Loucy (cell line): Measurements from ENCODE around the gene CDO1.
A peak's percentile ranks its signal among the peaks of the same experiment; 100 is the strongest.

Experiments used
- H2AFZ ChIP-seq: fragments of 200-600 bp; sonication (generic); 2 replicates; pipeline ENCODE4 v1.6.0; 2016; ENCODE audit warnings: antibody characterized with exemption, mild to moderate bottlenecking, low read length, moderate library complexity
- H3F3A ChIP-seq: fragments of 200-600 bp; 2 replicates; pipeline ENCODE4 v1.6.0; 2016; ENCODE audit warnings: antibody characterized with exemption, low read depth, mild to moderate bottlenecking
- H3K27me3 ChIP-seq: fragments of 200-600 bp; sonication (generic); 2 replicates; pipeline ENCODE4 v1.6.1; 2014; ENCODE audit warnings: low read length, mild to moderate bottlenecking; ENCODE audit not compliant: insufficient read depth, poor library complexity, severe bottlenecking
- H3K36me3 ChIP-seq: fragments of 200-600 bp; sonication (generic); 2 replicates; pipeline ENCODE4 v1.6.1; 2016; ENCODE audit warnings: low read length; ENCODE audit not compliant: insufficient read depth
- H3K4me1 ChIP-seq: fragments of 200-600 bp; sonication (generic); 2 replicates; pipeline ENCODE4 v1.5.1; 2014; ENCODE audit warnings: low read length, mild to moderate bottlenecking; ENCODE audit not compliant: insufficient read depth, poor library complexity, severe bottlenecking
- H3K4me2 ChIP-seq: fragments of 200-600 bp; sonication (generic); 2 replicates; pipeline ENCODE4 v1.6.0; 2014; ENCODE audit warnings: antibody characterized with exemption, low read length, low read depth, mild to moderate bottlenecking; ENCODE audit not compliant: poor library complexity, severe bottlenecking
- H3K4me3 ChIP-seq: fragments of 200-600 bp; sonication (generic); 2 replicates; pipeline ENCODE4 v1.5.1; 2014; ENCODE audit warnings: low read length, mild to moderate bottlenecking, mixed read lengths; ENCODE audit not compliant: poor library complexity, severe bottlenecking
- H3K79me2 ChIP-seq: fragments of 200-600 bp; sonication (generic); 2 replicates; pipeline ENCODE4 v1.6.1; 2014; ENCODE audit warnings: low read length; ENCODE audit not compliant: insufficient read depth
- H3K9ac ChIP-seq: fragments of 200-600 bp; sonication (generic); 2 replicates; pipeline ENCODE4 v1.6.0; 2014; ENCODE audit warnings: mild to moderate bottlenecking, low read depth, low read length, moderate library complexity; ENCODE audit not compliant: poor library complexity, severe bottlenecking
- H3K9me2 ChIP-seq: fragments of 200-600 bp; sonication (generic); replicated peaks from 2 replicates; pipeline ENCODE4 v1.6.1; 2016; ENCODE audit warnings: low read depth, low read length, mixed read lengths
- H3K9me3 ChIP-seq: fragments of 200-600 bp; sonication (generic); 2 replicates; pipeline ENCODE4 v1.6.1; 2014; ENCODE audit warnings: mild to moderate bottlenecking, antibody characterized with exemption, low read length, low read depth; ENCODE audit not compliant: insufficient read depth
- H4K20me1 ChIP-seq: fragments of 200-600 bp; sonication (generic); 2 replicates; pipeline ENCODE4 v1.6.0; 2014; ENCODE audit warnings: antibody characterized with exemption, low read length, mild to moderate bottlenecking; ENCODE audit not compliant: insufficient read depth, poor library complexity, severe bottlenecking
- EZH2phosphoT487 ChIP-seq: fragments of 200-600 bp; IDR thresholded peaks from 2 replicates; pipeline ENCODE4 v1.6.1; 2018; ENCODE audit warnings: antibody characterized with exemption, mild to moderate bottlenecking, moderate library complexity, borderline replicate concordance
- TF ChIP-seq, protein P1 (sequence below): fragments of 200-600 bp; sonication (generic); conservative IDR thresholded peaks from 2 replicates; pipeline ENCODE4 v1.5.1; 2014; ENCODE audit warnings: mild to moderate bottlenecking, antibody characterized with exemption, low read length

The CDO1 gene

DNA sequence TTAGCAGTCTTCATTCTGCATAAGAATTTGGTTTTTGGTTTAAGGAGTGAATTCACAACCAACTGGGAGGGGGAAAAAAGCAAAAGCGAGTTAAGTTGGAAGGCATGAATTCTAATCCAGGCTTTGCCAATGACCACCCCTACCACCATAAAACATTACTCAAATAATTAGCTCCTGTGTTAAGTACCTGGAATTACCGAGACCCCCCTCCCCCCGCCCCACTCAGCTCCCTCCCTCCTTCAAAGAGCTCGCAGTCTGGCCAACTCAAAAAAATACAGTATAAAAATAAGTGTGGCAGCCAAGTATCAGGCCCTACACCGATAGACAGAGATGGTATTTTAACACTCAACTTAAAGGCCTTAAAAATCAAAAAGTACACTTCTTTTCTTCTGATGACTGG is 24.4 kb upstream of the CDO1 start:
- no peaks in the 10 kb centered on the region for H3F3A ChIP-seq
- H3K4me3 ChIP-seq, result peak overlapping the region; percentile 93
- TF ChIP-seq EZH2phosphoT487, result no peak
- TF ChIP-seq, protein P1, sequence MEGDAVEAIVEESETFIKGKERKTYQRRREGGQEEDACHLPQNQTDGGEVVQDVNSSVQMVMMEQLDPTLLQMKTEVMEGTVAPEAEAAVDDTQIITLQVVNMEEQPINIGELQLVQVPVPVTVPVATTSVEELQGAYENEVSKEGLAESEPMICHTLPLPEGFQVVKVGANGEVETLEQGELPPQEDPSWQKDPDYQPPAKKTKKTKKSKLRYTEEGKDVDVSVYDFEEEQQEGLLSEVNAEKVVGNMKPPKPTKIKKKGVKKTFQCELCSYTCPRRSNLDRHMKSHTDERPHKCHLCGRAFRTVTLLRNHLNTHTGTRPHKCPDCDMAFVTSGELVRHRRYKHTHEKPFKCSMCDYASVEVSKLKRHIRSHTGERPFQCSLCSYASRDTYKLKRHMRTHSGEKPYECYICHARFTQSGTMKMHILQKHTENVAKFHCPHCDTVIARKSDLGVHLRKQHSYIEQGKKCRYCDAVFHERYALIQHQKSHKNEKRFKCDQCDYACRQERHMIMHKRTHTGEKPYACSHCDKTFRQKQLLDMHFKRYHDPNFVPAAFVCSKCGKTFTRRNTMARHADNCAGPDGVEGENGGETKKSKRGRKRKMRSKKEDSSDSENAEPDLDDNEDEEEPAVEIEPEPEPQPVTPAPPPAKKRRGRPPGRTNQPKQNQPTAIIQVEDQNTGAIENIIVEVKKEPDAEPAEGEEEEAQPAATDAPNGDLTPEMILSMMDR, result no peak
- no peaks in the 10 kb centered on the region for H3K9me3 ChIP-seq
- peaks cover 45% of the 10 kb centered on the region for H4K20me1 ChIP-seq
- peak overlapping the region; percentile 84 for H3K9ac ChIP-seq
- H3K27me3 ChIP-seq, result no peaks in the 10 kb centered on the region
- H3K79me2 ChIP-seq, result peaks cover 80% of the 10 kb centered on the region
- no peaks in the 10 kb centered on the region for H3K9me2 ChIP-seq
- H3K4me1 ChIP-seq, result peaks cover 12% of the 10 kb centered on the region
- peaks cover 13% of the 10 kb centered on the region; the same call in 1 of the 2 replicates for H3K36me3 ChIP-seq
- peak overlapping the region; percentile 89 for H3K4me2 ChIP-seq
- 0 out of 2 replicates have a peak overlapping the region, but pooled peaks have one; percentile 89 for H2AFZ ChIP-seq

DNA sequence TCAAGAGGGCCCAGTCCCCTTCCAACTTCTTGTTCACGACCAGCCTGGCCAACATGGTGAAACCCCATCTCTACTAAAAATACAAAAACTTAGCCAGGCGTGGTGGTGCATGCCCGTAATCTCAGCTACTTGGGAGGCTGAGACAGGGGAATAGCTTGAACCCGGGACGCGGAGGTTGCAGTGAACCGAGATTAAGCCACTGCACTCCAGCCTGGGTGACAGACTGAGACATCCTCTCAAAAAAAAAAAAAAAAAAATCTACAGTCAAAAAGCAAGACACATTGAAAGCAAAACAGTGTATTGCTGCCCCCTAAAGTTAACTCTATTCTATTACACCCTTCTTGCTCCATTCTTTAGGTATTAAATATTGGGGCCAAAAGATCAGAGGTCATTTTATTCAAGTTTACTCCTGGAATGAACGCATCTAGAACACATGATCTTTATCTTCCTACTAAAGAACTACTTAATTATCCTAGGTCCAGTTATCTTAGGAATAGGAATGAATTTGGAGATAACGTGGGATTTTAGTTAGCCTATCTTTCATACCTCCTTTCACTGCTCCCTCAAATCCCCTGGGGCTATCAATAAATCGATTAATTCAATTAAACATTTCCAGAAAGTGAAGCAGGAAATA is 22.5 kb upstream of the CDO1 start:
- H3K9ac ChIP-seq, result peak overlapping the region; percentile 46
- H3K9me3 ChIP-seq, result no peaks in the 10 kb centered on the region
- H3K79me2 ChIP-seq, result peaks cover 64% of the 10 kb centered on the region
- no peaks in the 10 kb centered on the region for H3F3A ChIP-seq
- H3K36me3 ChIP-seq, result peaks cover 21% of the 10 kb centered on the region; the same call in 1 of the 2 replicates
- H3K4me1 ChIP-seq, result peaks cover 10% of the 10 kb centered on the region
- H2AFZ ChIP-seq, result no peak overlapping the region
- H3K9me2 ChIP-seq, result no peaks in the 10 kb centered on the region
- TF ChIP-seq, protein P1, result peak; percentile 46
- TF ChIP-seq EZH2phosphoT487, result no peak
- H3K4me3 ChIP-seq, result peak overlapping the region; percentile 93
- H4K20me1 ChIP-seq, result peaks cover 38% of the 10 kb centered on the region
- peak overlapping the region; percentile 89 for H3K4me2 ChIP-seq
- no peaks in the 10 kb centered on the region for H3K27me3 ChIP-seq

DNA sequence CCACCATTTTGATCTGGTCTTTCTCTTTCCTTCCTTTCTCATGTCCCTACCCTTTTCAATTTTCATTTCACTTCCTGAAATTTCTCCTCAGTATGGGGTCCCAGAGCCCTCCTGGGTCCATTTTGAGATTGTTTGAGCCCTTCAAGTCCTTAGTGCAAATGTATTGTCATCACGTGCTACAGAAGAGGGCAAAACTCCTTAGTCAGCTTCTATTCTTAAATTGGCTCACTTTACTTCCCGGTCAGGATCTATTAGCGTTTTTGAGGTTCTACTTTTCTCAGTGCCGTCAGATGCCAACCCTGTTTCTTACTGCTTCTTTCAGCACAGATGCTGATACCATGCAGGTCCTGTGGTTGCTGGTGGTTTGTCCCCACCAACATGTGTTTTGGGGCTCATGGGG is 19.0 kb upstream of the CDO1 start:
- Histone ChIP-seq H3F3A (no peaks in the 10 kb centered on the region), H3K9me3 (no peaks in the 10 kb centered on the region), H3K27me3 (no peaks in the 10 kb centered on the region), H2AFZ (no peak overlapping the region), H3K36me3 (peaks cover 23% of the 10 kb centered on the region; the same call in 1 of the 2 replicates), H3K4me3 (no peak overlapping the region), H3K4me2 (no peak overlapping the region), H3K9ac (no peak overlapping the region), H3K4me1 (peaks cover 7% of the 10 kb centered on the region), H3K79me2 (peaks cover 38% of the 10 kb centered on the region), H4K20me1 (peaks cover 28% of the 10 kb centered on the region), H3K9me2 (no peaks in the 10 kb centered on the region)
- no peak for TF ChIP-seq EZH2phosphoT487
- TF ChIP-seq, protein P1, result no peak
